ENCODE data around the gene RRN3. TPM values are rescaled to one million over a fixed set of nuclear protein-coding genes. Genes with fewer than 3 reads are reported as not detected.
"Not testable (repeated sequence)": the region's sequence is repeated elsewhere in the genome, so short reads cannot be mapped to it uniquely, and the experiment has no call there.

Gene RRN3
- total and polyA plus RNA-seq, 2 donors (not counting 3 experiments of a cell fraction or from before 2014, with no cell fraction given) = 15.1 to 26.5 TPM

DNA sequence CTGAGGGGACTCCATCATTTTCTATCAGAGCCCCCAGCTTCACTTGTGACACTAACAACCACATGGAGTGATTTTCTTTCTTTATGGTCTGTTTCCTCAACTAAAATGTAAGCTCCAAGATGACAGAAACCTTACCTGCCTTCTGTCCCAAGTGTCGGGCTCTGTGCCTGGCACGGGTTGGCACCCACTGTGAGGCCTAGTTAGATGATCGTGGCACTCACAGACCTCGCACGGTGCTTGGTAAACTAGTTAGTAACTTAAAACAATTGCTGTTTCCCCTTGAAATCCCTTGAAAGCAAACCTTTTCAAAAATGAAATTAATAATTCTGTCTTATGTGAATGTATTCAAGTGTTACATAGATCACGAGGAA, 65.7 kb downstream of the RRN3 start:
- CTCF ChIA-PET; DNase-seq (ENCODE audit: low read depth, low spot score); intact Hi-C loops (cut with micrococcal nuclease); H3K9ac ChIP-seq (replicated peaks; ENCODE audit: extremely low read depth, insufficient read depth, low read length); FAIRE-seq; POLR2A ChIA-PET; H3K27me3 ChIP-seq (ENCODE audit: control insufficient read depth in 2 of 2, insufficient read depth in 2 of 2, low read length in 2 of 2); H3K4me3 ChIP-seq (replicated peaks in 1 of 3; ENCODE audit: insufficient read depth in 1 of 3, low read depth in 1 of 3, low read length in 3 of 3); dilution Hi-C loops (cut with MboI; ENCODE audit: extremely low pct_ligation_motif_present, low sequenced_read_pairs); H3K4me2 ChIP-seq (ENCODE audit: insufficient read depth, low read length); H3K27ac ChIP-seq (ENCODE audit: insufficient read depth, low read depth, low read length); H2AFZ ChIP-seq (ENCODE audit: low read depth, low read length); H3K79me2 ChIP-seq (ENCODE audit: control insufficient read depth, insufficient read depth, low read length); H4K20me1 ChIP-seq (replicated peaks; ENCODE audit: control insufficient read depth, extremely low read depth, insufficient read depth, low read length); H3K9me3 ChIP-seq (replicated peaks; ENCODE audit: control insufficient read depth, insufficient read depth, low read length); H3K9me1 ChIP-seq (replicated peaks; ENCODE audit: control insufficient read depth, extremely low read depth, insufficient read depth, low read length); BruUV-seq (replicated peaks): not testable (repeated sequence)
- peaks cover 17% of the 10 kb centered on the region for H3K4me1 ChIP-seq (ENCODE audit: control insufficient read depth, extremely low read depth, insufficient read depth, low read length)
- peaks cover 5 to 33% of the 10 kb centered on the region in 2 experiments for H3K36me3 ChIP-seq (ENCODE audit: control insufficient read depth in 2 of 2, extremely low read depth in 1 of 2, insufficient read depth in 2 of 2, low read length in 2 of 2)

DNA sequence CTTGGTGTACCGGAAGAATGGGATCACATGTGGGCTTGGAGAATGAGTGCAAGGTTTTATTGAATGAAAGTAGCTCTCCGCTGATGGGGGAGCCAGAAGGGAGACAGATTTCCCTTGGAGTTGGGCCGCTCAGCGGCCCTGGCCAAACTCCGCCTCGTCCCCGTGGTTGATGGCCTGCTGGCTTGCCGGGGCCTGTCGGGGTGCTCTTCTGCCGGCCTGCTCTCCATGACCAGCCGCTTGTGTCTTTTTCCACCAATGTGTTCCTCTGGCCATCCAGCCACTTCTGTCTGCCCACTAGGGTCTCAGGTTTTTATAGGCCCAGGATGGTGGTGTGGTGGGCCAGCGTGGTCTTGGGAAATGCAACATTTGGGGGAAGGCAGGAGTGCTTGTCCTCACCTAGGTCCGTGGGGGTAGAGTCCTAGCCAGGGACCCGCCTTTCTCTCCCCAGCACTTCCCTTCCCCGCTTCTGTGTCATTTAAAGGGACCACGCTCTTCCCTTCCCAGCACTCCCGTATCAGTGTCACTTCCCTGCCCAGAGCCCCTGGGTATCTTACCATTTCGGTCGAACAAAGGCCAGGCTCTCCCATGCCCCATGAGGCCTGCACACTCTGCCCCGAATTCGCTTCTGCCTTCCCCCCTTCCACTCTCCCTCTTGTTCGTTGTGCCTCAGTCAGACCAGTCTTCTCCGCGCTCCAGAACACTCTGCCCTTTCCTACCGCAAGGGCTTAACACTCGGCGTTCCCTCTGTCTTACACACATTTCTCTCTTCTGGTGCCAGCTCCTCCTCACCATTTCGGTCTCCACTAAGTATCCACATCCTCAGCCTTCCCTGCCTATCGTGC, 66.3 kb downstream of the RRN3 start:
- dilution Hi-C loops (cut with MboI; ENCODE audit: extremely low pct_ligation_motif_present, low sequenced_read_pairs); H3K9me1 ChIP-seq (replicated peaks; ENCODE audit: control insufficient read depth, extremely low read depth, insufficient read depth, low read length); H3K79me2 ChIP-seq (ENCODE audit: control insufficient read depth, insufficient read depth, low read length); DNase-seq (ENCODE audit: low read depth, low spot score); H3K9me3 ChIP-seq (replicated peaks; ENCODE audit: control insufficient read depth, insufficient read depth, low read length); intact Hi-C loops (cut with micrococcal nuclease); H3K27me3 ChIP-seq (ENCODE audit: control insufficient read depth in 2 of 2, insufficient read depth in 2 of 2, low read length in 2 of 2); H4K20me1 ChIP-seq (replicated peaks; ENCODE audit: control insufficient read depth, extremely low read depth, insufficient read depth, low read length); POLR2A ChIA-PET; CTCF ChIA-PET; BruUV-seq (replicated peaks); H2AFZ ChIP-seq (ENCODE audit: low read depth, low read length); H3K9ac ChIP-seq (replicated peaks; ENCODE audit: extremely low read depth, insufficient read depth, low read length); H3K4me3 ChIP-seq (replicated peaks in 1 of 3; ENCODE audit: insufficient read depth in 1 of 3, low read depth in 1 of 3, low read length in 3 of 3); H3K27ac ChIP-seq (ENCODE audit: insufficient read depth, low read depth, low read length); H3K4me2 ChIP-seq (ENCODE audit: insufficient read depth, low read length); FAIRE-seq: not testable (repeated sequence)
- Histone ChIP-seq H3K36me3 (ENCODE audit: control insufficient read depth in 2 of 2, extremely low read depth in 1 of 2, insufficient read depth in 2 of 2, low read length in 2 of 2) (peaks cover 5 to 27% of the 10 kb centered on the region in 2 experiments), H3K4me1 (ENCODE audit: control insufficient read depth, extremely low read depth, insufficient read depth, low read length) (peaks cover 11% of the 10 kb centered on the region)

DNA sequence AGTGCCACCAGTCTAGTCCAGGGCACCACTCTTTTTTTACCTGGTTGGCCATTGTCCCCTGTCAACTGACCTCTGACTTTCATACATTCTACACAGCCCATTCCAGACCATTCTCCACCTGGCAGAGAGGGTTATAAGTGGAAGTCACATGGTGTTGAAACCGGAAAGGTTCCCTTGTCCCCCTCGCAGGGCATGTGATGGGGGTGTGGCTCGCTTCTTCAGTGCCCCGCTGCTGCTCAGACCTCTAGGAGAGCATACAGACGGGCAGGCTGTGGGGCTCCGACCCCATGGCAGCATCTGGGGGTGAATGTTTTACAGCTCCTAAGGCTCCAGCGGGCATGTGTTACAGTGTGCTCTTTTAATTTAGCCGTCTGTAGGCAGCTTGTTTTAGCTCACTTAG, 67.0 kb downstream of the RRN3 start:
- DNase-seq (ENCODE audit: low read depth, low spot score); CTCF ChIA-PET; H3K9me1 ChIP-seq (replicated peaks; ENCODE audit: control insufficient read depth, extremely low read depth, insufficient read depth, low read length); POLR2A ChIA-PET; H3K4me1 ChIP-seq (ENCODE audit: control insufficient read depth, extremely low read depth, insufficient read depth, low read length); H4K20me1 ChIP-seq (replicated peaks; ENCODE audit: control insufficient read depth, extremely low read depth, insufficient read depth, low read length); FAIRE-seq; H3K79me2 ChIP-seq (ENCODE audit: control insufficient read depth, insufficient read depth, low read length); H3K27me3 ChIP-seq (ENCODE audit: control insufficient read depth in 2 of 2, insufficient read depth in 2 of 2, low read length in 2 of 2); H2AFZ ChIP-seq (ENCODE audit: low read depth, low read length); H3K27ac ChIP-seq (ENCODE audit: insufficient read depth, low read depth, low read length); dilution Hi-C loops (cut with MboI; ENCODE audit: extremely low pct_ligation_motif_present, low sequenced_read_pairs); BruUV-seq (replicated peaks); H3K9ac ChIP-seq (replicated peaks; ENCODE audit: extremely low read depth, insufficient read depth, low read length); H3K4me3 ChIP-seq (replicated peaks in 1 of 3; ENCODE audit: insufficient read depth in 1 of 3, low read depth in 1 of 3, low read length in 3 of 3); intact Hi-C loops (cut with micrococcal nuclease); H3K9me3 ChIP-seq (replicated peaks; ENCODE audit: control insufficient read depth, insufficient read depth, low read length); H3K4me2 ChIP-seq (ENCODE audit: insufficient read depth, low read length): not testable (repeated sequence)
- H3K36me3 ChIP-seq (ENCODE audit: control insufficient read depth in 2 of 2, extremely low read depth in 1 of 2, insufficient read depth in 2 of 2, low read length in 2 of 2) = peaks cover 5 to 24% of the 10 kb centered on the region in 2 experiments
